ENCODE measurements around the gene ITGA7.

ITGA7 gene

DNA sequence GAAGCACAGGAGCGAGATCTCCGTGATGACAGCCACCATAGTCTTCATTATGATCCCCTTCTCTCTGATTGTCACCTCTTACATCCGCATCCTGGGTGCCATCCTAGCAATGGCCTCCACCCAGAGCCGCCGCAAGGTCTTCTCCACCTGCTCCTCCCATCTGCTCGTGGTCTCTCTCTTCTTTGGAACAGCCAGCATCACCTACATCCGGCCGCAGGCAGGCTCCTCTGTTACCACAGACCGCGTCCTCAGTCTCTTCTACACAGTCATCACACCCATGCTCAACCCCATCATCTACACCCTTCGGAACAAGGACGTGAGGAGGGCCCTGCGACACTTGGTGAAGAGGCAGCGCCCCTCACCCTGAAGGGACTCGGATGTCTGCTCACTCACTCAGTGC, 70.2 kb downstream of the ITGA7 start:
- DNase-seq (ENCODE audit: low spot score): no peak

DNA sequence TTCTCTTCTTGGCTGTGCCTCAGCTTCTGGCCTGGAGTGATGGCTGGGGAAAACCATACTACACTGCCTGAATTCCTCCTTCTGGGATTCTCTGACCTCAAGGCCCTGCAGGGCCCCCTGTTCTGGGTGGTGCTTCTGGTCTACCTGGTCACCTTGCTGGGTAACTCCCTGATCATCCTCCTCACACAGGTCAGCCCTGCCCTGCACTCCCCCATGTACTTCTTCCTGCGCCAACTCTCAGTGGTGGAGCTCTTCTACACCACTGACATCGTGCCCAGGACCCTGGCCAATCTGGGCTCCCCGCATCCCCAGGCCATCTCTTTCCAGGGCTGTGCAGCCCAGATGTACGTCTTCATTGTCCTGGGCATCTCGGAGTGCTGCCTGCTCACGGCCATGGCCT, 70.9 kb downstream of the ITGA7 start, which contains the start of gene OR10P1:
TSS of gene OR10P1 (plus strand) at position 40 of the 400 bp plus-strand sequence. CDS start at position 40, 0 bp downstream.
- DNase-seq (ENCODE audit: low spot score): no peak

DNA sequence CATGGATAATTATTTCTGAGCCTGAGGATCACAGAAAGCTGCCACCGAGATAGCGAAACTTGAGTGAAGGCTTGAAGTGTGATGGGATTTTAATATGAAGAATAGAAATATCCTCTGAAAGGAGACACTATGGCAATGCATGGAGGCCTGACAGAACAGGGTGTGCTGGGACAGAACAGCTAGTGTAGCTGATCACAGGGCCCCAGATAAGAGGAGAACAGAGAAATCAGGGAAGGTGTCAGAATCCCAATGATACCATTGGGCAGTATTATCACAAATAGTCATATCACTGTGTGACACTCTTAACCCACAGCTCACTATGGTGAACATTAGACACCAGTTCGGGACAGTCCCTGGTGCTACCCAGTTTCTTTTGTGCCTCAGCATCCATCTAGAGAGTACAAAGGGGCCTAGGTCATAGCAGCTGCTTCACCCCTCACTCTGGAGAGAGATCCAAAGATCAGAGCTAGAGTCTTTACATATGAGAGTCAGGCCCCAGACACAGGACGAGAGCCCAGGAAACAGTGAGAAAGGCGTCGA, 71.5 kb downstream of the ITGA7 start:
- no peak for DNase-seq (ENCODE audit: low spot score)
